HG03378 (cell line): ENCODE results near the gene CEND1.

Experiments used
- ATAC-seq: cut with Tn5 transposase; IDR thresholded peaks from one replicate; pipeline ENCODE4 v1.9.1; 2021; ENCODE audit warnings: mild to moderate bottlenecking, moderate library complexity; ENCODE audit not compliant: unreplicated experiment

CEND1 gene

DNA sequence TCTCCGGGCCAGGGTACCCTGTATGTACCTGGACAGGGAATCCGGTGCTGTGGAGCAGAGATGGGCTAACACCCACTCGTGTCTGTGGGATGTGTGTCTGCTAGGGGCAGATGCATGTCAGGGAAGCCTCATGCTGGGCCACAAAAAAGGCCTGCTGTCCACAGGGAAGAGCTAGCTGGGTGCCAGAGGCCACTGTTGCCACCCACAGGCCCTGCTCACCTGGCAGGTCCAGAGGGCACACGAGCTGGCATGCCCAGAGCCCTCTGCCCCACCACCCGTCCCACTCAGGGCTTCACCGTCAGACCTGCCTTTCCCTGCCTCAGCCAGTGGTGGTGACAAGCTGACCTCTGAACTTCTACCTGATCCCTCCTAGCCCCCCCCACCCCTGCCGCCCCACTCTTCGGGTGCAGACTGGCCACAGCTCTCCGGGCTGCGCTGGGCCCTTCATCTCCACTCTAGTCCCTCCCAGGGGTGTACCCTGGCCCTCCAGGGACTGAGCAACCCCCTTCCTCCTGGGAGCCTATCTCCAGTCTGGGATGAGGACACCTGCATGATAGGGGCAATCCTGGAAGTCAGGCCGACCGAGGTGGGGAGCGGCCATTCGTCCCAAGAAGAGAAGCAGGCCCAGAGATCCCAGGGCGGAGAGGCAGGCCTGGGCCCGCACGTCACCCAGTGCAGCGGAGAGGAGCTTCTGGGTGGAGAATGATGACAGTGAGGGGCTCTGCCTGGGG lies 6.8 kb upstream of the CEND1 start:
- no peak for ATAC-seq

DNA sequence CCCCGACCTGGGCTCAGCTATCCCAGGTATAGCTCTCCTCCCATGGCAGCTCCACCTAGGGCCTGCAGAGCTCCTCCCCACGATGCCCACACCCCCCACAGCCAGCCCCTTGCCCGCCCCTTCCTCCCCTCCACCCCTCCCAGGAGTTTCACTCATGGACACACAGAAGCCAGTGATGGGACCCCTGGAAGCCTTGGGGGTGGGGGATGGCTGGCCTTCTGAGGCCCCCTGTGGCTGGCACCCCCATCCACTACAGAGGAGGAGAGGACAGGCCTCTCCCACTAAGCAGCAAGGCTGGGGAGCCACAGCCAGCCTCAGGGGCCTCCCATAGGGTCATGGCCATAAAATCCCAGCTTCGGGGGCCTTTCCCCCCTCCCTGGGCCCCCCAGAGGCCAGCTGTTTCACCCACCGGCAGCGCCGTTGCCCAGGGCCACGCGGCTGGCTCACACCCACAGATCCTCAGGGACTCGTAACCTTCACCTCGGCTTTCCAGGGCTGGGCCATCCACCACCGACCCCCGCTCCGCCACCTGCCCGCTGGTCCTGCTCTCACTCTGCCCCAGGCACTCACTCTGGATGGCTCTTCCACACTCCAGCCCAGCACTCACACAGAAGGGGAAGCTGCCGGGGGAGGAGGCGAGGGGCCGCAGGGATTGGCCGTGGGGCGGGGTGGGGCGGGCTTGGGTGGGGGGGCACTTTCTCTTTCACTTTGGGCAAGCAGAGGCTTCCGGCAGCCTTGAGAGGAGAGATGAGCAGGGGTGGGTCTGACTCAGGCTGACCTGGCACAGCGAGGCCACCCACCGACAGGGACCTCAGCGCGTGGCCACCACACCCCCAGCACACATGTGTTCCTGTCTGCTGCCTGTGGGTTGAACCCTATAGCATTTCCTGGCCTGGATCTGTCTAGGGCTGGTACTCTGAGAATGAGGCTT lies 6.0 kb upstream of the CEND1 start:
- no peak for ATAC-seq

DNA sequence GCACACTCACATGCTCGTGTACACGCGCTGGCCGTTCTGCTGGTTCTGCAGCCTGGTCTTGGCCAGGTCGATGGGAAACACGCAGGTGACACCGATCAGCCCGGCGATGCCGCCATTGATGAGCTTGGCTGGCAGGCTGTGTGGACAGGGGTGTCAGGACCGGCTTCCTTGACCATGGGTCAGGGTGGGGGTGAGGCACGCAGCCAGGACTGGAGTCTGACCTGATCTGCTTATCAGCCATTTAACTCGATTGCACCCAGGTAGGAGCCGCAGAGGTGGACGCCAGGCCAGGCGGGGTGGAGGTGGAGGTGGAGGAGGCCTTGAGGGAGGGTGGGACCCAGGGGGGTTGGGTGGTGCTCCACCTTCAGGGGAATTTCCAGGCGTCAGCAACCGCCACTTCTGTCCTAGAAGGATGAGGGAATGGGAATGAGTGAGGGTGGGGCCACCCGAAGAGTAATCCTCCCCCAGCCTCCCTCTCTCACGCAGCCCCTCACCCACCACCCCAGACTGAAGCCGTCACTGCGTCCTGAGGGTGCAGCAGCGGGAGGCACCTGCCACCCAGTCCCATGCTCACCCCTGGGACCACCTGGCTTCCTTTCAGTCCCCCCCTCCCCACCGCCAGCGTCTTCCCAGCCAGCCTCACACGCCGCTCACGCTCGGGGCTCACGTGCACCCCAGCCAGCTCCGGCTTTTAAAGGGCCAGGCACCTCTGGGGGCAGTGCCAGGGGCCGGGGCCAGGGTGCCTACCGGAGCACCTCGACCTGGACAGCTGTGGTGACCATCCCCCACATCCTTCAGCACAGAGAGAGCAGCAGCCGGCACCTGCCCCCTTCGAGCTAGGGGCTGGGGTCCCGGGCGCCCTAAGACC lies 5.1 kb upstream of the CEND1 start:
- ATAC-seq: no peak

DNA sequence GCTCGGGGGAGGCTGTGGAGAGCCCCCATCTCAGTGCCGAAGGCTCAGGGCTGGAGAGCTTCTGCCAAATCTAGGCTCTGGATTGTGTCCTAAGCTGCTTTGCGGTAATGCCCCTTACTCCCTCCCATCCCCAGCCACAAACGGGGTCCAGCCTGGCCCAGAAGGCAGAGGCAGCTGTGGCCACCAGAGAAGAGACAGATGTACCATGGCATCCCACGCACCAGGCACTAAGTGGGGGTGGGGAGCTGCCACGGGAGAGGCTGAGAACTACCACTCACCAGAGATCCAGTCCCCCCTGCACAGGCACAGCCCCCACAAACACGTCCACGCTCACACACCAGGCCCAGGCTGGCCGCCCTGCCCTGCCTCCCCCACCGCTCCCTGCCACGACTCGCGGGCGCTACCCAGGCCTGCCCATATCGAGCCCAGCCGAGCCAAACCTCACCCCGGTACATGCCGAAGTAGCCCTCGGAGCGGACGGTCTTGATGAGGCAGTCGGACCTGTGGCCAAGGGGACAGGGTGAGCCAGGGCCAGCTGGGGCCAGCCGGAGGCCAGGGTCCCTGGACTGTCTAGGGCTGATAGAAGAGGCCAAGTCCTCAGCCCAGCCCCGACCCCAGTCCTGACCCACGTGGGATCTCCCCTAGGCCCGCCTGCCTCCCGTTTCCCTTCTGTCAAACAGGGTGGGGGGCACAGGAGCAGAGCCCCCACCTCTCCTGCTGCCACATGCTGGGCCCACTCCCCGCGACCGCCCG lies 4.3 kb upstream of the CEND1 start:
- no peak for ATAC-seq

DNA sequence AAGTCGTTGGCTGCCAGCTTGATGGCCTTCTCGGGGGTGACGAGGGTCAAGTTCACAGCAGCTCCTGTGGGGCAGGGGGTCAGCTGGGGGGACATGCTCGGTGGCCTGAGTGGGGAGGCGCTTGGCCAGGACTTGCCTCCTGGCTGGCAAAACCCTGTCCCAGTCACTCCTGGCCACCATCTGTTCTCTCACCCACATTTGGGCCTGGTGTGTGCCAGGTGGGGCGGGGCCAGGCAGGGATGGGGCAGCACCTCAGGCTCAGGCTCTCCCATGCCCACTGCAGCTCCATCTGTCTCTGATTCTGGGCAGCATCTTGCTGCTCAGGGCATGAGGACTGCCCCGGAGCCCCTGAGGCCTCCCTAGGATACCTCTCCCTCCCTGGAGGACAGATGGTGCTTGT lies 3.7 kb upstream of the CEND1 start:
- no peak for ATAC-seq

DNA sequence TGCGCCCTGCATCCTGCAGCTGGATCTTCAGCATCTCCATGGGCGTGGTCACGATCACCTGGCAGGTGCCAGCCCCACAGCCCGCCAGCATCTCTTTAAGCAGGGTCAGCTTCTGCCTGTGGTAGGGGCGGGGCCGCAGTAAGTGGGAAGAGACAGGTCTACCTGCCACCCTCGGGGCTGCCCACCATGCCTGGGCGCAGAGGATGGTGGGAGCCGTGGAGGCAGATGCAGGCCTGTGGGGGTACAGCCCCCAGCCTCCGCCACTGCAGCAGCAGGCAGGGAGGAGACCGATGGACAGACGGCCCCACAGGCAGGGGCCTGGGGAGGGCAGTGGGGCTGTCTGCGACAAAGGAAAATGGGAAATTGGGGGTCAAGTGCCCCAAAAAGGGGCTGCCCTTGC lies 3.0 kb upstream of the CEND1 start:
- no peak for ATAC-seq

DNA sequence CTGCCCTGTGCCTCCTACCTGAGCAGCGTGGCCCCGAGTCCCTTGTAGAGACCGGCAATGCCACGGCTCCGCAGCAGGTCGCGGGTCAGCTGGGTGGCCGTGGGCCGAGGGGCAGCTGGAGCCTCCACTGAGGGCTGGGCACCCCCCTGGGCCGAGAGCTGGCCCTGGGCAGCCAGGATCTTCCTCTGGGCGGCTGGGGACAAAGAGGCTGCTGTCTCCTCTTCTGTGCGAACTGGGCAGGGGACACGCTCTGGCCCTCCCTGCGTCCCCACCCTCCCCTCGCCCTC lies 2.6 kb upstream of the CEND1 start:
- no peak for ATAC-seq

DNA sequence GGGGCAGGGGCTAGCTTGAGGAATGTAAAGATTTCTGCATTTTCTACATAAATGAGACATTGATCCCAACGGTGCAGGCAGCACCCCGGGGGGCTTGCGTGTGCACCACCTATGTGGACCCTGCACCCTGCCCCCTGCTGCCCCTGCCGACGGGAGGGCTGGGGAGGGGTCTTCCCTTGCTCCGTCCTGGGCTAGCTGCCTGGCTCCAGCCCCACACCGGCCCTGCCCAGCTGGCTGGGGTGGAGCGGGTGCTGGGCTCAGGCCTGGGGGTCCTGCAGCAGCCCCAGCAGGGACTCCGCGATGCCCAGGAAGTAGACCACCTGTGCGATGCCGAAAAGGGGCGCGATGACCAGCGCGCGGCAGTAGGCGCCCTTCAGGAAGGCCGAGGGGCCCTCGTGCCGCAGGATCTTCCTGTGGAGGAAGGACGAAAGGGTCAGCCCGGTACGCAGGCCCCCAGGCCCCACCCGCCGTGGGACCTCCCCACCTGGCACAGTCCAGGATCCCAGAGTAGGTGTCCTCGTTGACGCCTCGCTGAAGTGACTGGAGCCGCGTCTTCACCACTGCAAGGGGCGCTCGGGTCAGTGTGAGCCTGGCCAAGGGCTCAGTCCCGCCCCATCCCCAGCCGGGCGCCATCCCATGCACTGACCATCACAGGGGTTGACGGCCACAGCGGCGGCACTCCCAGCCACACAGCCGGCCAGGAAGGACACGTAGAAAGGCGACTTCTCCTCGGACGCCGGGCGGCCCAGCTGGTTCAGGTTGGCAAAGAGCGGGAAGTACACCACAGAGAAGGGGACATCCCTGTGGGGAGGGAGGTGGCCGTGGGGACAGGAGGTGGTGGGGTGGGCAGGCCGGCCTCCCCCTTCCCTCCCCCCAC lies 2.0 kb upstream of the CEND1 start:
- no peak for ATAC-seq

DNA sequence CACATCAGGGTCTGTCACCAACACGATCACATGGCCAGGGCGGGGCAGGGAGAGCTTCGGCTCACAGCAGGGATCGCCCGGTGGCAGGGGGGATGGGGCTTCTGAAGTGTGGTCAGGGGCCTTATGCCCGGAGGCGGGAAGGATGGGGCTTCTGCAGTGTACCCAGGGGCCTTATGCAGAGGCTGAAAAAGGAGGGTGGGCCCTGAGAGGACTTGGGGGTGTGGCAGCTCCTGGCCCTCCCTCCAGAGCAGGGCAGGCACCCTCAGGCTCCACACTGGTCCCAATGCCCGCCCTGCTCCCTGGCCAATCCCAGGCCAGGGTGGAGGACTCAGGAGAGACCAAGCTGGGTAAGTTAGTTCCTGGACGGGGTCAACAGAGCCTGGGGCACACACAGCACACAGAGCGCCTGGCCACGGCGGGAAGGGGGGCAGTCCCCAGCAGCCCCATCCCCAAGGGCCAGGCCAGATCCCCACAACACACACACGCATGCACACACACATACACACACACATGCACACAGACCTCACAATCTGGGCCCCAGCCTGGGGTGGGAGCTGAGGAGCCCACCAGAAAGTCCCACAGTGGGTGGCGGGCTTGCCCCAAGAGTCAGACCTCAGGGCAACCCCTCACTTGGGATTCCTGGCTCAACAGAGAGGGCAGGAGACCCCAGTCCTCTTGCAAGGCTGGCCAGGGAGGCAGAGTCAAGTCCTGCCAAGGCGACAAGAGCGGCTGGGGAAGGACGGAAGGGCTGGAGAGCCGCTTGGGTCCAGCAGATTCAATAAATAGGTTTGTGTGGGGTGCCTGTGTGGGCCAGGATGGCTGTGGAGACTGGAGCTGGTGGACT lies 1.1 kb upstream of the CEND1 start:
- no peak for ATAC-seq

DNA sequence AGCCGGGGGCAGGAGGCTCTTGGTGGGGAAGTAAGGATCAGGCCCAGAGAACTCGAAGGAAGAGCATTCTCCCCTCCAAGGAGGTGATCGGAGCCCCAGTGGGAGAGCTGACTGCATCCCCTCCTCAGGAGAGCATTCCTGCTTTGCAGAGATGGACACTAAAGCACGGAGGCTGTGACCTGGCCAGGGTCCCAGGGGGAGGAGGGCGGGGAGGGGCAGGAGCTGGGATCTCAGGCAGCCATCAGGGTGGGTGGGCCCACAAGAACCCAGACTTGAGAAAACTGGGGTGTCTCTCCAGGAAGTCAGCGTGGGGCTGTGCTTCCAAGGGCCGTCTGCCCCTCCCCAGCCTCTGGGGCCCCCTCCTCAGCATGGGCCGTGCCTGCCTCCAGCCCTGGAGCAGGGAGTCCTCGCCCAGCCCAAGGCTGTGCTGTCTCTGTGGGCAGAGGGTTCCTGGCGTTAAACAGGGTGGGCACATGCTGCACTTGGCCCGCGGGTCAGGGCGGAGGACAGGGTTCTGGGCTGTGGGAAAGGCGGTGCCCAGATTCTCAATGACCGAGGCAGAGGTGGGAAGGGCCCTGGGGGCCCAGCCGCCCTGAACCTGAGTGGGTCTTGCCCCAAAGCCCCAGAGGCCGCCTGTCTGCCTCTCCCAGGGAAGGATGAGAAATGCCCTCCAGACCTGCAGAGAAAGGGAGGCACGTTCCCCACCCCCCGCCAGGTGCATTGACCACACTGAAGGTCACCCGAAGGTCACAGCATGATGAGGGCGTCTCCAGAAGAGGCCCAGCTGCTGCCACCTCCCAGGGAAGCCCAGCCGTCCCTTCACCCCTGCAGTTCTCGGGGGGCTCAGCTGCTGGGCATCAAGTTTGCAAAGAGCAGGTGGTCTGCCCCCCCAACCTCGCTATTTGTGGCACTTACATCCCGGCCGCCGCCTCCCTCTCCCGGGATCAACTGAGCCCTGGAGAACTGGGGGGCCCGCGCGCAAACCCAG lies 643 bp downstream of the CEND1 start:
- ATAC-seq: no peak

DNA sequence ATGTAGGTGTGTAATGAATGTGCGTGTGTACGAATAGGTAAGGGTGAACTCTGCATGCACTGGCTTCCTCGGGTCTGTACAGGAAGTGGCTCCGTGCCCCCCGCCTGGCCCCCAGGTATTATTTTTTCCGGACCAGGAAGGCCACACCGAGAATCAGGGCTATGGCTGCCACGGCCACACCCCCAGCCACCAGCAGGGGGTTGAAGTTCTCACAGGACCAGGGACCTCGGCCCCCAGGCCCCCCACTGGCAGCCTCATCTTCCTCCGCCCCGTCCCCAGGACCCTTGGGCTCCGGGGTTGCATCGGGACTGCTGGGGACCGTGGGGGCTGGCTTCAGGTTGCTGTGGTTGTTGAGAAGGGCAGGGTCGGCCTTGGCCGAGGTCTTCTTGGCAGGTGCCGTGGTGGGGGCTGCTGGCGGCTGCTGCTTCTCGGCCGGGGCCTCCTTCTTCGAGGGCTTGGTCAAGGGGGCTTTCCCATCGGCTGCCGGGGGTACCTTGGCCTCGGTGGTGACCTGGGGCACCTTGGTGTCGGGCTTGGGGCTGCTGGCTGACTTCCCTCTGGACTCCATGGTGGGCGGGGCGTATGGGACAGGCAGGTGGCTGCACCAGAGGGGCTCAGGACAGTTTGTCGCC lies 1.8 kb downstream of the CEND1 start:
- ATAC-seq: no peak

DNA sequence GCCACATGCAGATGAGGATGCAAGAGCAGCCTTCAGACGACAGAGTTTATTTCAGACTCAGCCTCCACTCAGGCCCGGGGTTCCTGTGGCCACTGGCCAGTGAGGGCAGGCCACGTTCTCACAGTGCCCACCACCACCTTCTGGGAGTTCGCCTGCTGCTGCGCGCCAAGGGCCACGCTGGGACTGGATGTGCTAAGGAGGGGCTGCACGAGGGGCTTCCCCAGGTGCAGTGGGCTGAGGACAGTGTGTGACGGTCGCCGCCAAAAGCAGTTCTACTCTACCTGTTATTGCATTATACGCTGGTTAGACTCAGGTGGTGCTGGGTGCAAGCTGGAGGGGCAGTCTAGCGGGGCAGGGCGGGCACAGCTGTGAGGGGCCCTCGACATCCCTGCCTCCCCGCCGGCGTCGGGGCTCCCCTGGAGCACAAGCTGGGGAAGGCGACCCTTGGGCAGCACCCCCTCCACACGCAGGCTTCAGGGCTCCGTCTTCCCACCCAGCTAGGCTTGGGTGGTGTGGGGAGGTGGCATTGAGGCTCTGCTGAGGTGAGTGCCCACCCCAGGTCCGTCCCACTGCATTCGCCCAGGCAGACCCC lies 2.7 kb downstream of the CEND1 start:
- no peak for ATAC-seq

DNA sequence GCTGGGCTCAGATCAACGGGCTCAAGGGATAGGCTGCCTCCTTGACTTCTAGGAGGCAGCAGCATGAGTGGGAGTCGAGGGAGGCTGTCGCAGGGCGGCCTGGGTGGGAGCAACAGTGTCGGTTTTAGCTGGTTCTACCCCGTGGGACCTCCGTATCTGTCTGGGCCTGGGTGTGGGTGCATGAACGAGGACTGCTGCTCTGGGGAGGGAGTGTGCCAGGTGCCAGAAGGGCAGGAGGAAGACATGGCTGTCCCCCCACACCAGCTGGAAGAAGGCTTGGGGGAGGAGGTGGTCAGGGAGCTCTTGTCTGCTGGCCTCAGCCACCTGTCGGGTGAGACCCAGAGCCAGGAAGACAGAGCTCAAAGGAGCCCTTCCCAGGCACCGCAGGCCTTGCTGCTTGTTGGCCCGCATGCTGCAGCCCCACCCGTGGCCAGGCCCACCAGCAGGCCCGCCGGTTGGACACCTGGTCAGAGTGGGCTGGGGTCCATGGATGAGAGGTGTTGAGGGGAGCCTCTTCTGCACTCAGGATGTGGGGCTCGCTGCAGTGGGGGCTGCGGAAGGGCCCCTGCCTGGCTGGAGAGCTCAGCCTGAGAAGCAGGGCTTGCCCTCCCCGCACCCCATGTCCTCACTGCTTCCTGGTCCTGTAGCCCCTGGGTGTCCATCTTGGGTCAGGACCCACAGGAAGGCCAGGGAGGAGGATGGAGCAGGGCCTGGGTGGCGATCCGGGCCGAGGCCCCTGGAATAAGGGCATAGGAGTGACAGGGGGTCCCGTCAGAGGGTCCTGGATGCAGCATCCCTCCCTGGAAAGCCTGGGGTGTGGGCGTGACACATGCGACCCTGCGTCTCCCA lies 3.4 kb downstream of the CEND1 start:
- ATAC-seq: no peak

DNA sequence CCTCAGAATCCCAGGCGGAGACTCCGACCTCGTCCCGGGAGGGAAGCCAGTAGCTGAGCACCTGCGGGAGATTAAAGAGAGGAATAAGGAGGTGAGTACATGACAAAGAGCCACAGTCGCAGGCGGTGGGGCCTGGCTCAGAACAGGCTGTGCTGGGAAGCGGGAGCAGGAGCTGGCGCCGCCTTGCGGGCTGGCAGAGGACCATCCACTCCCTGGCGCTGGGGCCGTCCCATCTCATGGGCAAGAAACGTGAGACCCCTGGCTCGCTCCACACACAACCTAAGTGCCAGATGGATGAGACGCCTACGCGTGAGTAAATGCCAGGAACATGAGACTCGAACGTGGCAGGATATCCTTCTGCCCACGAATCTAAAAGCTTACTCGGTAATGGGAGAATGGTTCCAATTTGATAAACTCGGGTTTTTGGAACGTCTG lies 6.3 kb downstream of the CEND1 start:
- ATAC-seq: no peak

DNA sequence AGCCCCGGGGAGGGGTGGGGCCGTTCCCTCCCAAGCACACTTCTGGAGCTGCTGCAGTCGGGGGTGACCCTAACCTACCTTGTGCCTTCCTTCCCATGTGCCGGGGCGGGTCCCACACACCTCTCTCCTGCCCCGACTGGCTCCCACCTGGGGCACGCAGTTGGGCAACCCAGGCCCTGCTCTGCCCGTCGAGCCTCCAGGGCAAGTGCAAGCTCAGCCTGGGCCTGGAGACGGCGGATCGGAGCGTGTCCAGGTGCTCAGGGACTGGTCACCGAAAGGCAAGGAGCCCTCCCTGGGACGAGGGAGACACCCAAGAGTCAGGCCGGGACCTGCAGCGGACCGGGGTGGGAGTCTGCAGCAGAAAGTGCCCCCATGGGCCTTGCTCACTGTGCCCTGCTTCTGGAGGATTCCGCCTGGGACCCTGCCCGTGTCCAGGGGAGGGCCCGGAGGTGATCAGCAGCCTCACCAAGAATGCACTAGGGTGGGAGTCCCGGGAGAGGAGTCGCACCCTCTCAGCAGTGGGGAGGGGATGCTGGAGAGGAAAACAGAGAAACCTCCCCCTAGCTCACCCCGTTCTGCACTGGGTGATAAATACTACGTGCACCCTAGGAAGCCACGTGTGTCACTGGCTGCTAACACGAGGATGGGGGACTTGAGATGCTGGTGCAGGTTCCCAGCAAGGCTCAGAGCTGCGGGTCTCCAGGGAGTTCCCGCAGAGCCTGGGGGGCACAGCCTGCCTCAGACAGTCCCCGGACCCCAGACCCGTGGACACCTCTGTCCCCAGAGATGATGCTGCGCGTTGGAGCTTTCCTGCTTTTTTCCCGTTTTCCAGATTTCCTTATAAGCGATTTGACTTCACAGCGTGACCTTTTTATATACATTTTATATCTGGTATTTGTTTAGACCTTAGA lies 7.4 kb downstream of the CEND1 start:
- ATAC-seq: no peak
